22Rv1 (cell line): ENCODE results near the gene ASTN1.

ENCODE experiments used
- CTCF ChIP-seq: fragments of 450-650 bp; IDR thresholded peaks from 2 replicates; pipeline ENCODE4 v1.5.1; 2017; ENCODE audit warnings: mild to moderate bottlenecking
- ZFX ChIP-seq: fragments of 450-650 bp; IDR thresholded peaks from 2 replicates; pipeline ENCODE4 v1.6.1; 2017; ENCODE audit warnings: antibody characterized with exemption, borderline replicate concordance

DNA sequence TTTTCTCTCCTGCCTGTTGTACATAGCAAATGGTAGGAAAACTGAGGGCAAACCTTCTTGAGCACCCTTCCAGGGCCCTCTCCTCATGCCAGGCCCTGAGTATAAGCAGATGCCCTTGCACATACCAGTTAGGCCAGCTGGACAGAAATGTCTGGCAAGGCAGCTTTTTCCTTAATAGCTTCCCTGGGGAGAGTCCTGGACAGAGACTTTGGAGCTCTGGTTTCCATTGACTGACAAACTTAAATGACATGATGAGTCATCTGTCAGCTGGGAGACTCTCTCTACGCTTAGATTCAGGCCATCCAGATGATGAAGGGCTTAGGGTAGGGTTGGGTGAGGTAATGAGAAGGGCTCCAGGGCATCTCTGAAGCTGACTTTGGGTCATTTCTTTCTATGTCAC is 317.5 kb downstream of the ASTN1 start:
- no peak for TF ChIP-seq CTCF
- no peak for TF ChIP-seq ZFX
